ENCODE results near the gene AQP10.

GRCh38 chr1:154295408-154296235 is 25.3 kb upstream of the AQP10 start:
- no peak for TF ChIP-seq CTCF (IDR thresholded peaks at IDR 0.05)
- no peak for TF ChIP-seq POLR2AphosphoS5 (IDR thresholded peaks at IDR 0.05)
